HG02943 (cell line): ENCODE results near the gene MAP4K2.

Source experiments
- ATAC-seq: cut with Tn5 transposase; IDR thresholded peaks from one replicate; pipeline ENCODE4 v1.9.1; 2021; ENCODE audit warnings: mild to moderate bottlenecking, low read depth, moderate library complexity; ENCODE audit not compliant: unreplicated experiment

MAP4K2 gene

GRCh38 chr11:64794526-64794925 is 8.5 kb downstream of the MAP4K2 start:
- no peak for ATAC-seq

GRCh38 chr11:64793271-64794160 is 9.5 kb downstream of the MAP4K2 start:
- ATAC-seq, result no peak

- no peak for ATAC-seq
Observed at GRCh38 chr11:64792482-64792881, 10.5 kb downstream of the MAP4K2 start.

GRCh38 chr11:64791781-64792291 is 11.2 kb downstream of the MAP4K2 start:
- no peak for ATAC-seq

GRCh38 chr11:64790205-64791095 is 12.6 kb downstream of the MAP4K2 start:
- no peak for ATAC-seq

- no peak for ATAC-seq
Observed at GRCh38 chr11:64789331-64790204, 13.4 kb downstream of the MAP4K2 start.

GRCh38 chr11:64788321-64789215 is 14.4 kb downstream of the MAP4K2 start:
- no peak for ATAC-seq

GRCh38 chr11:64787526-64788320 is 15.3 kb downstream of the MAP4K2 start:
- ATAC-seq, result no peak

GRCh38 chr11:64786308-64786707 is 16.7 kb downstream of the MAP4K2 start:
- no peak for ATAC-seq

- no peak for ATAC-seq
Observed at GRCh38 chr11:64784813-64785581, 18.0 kb downstream of the MAP4K2 start.

- peak; percentile 85 for ATAC-seq
Observed at GRCh38 chr11:64778473-64779298, 24.3 kb downstream of the MAP4K2 start, which contains the start of gene SF1. Gene SF1, minus strand, starts transcription at chr11:64778542. Its CDS starts 150 bp downstream, at chr11:64778392.

GRCh38 chr11:64778223-64778472 is 24.9 kb downstream of the MAP4K2 start:
- ATAC-seq, result no peak

- ATAC-seq, result no peak
Observed at GRCh38 chr11:64777449-64778222, 25.4 kb downstream of the MAP4K2 start.

GRCh38 chr11:64776875-64777274 is 26.1 kb downstream of the MAP4K2 start:
- ATAC-seq, result no peak

GRCh38 chr11:64776425-64776824 is 26.6 kb downstream of the MAP4K2 start:
- no peak for ATAC-seq

GRCh38 chr11:64774144-64774543 is 28.9 kb downstream of the MAP4K2 start:
- no peak for ATAC-seq
